Activated T-cell treated with anti-CD3 and anti-CD28 coated beads, Interleukin-2, amount 50 U/mL, for 24 hours (primary cell): ENCODE measurements around the gene NEIL3.
A peak's percentile ranks its signal among the peaks of the same experiment; 100 is the strongest.

ENCODE experiments used
- DNase-seq: peaks from one replicate; pipeline ENCODE4 v3.0.0-alpha.2; 2020
- H3K27ac Mint-ChIP-seq: 2 replicates; pipeline ENCODE4 v1.8.0; 2020; ENCODE audit warnings: mild to moderate bottlenecking, mixed read lengths
- H3K27me3 Mint-ChIP-seq: 2 replicates; pipeline ENCODE4 v1.8.0; 2020; ENCODE audit warnings: mixed read lengths
- H3K36me3 Mint-ChIP-seq: 2 replicates; pipeline ENCODE4 v1.8.0; 2020; ENCODE audit warnings: low read depth, mixed read lengths
- H3K4me1 Mint-ChIP-seq: 2 replicates; pipeline ENCODE4 v1.8.0; 2020; ENCODE audit warnings: low read depth, mixed read lengths
- H3K4me3 Mint-ChIP-seq: 2 replicates; pipeline ENCODE4 v1.8.0; 2020; ENCODE audit warnings: mild to moderate bottlenecking, moderate library complexity, mixed read lengths
- H3K9me3 Mint-ChIP-seq: 2 replicates; pipeline ENCODE4 v1.8.0; 2020; ENCODE audit warnings: mixed read lengths

The NEIL3 gene

GRCh38 chr4:177315767-177316464 is 6.2 kb downstream of the NEIL3 start:
- H3K27me3 Mint-ChIP-seq, result no peaks in the 10 kb centered on the region
- H3K36me3 Mint-ChIP-seq, result no peaks in the 10 kb centered on the region
- peaks cover 47% of the 10 kb centered on the region for H3K4me1 Mint-ChIP-seq
- DNase-seq, result no peak
- no peaks in the 10 kb centered on the region for H3K9me3 Mint-ChIP-seq
- H3K4me3 Mint-ChIP-seq, result peak overlapping the region; percentile 6
- H3K27ac Mint-ChIP-seq, result no peak overlapping the region

GRCh38 chr4:177320721-177321120 is 11.0 kb downstream of the NEIL3 start:
- Mint-ChIP-seq H3K36me3 (peaks cover 19% of the 10 kb centered on the region), H3K27ac (no peak overlapping the region), H3K27me3 (no peaks in the 10 kb centered on the region), H3K4me3 (no peak overlapping the region), H3K4me1 (peaks cover 36% of the 10 kb centered on the region), H3K9me3 (no peaks in the 10 kb centered on the region)
- no peak for DNase-seq

GRCh38 chr4:177321647-177322046 is 12.0 kb downstream of the NEIL3 start:
- no peaks in the 10 kb centered on the region for H3K9me3 Mint-ChIP-seq
- no peak overlapping the region for H3K4me3 Mint-ChIP-seq
- H3K27me3 Mint-ChIP-seq, result no peaks in the 10 kb centered on the region
- H3K36me3 Mint-ChIP-seq, result peaks cover 19% of the 10 kb centered on the region
- no peak for DNase-seq
- H3K4me1 Mint-ChIP-seq, result peaks cover 27% of the 10 kb centered on the region
- H3K27ac Mint-ChIP-seq, result no peak overlapping the region

- H3K4me3 Mint-ChIP-seq, result no peak overlapping the region
- peaks cover 21% of the 10 kb centered on the region for H3K4me1 Mint-ChIP-seq
- H3K9me3 Mint-ChIP-seq, result no peaks in the 10 kb centered on the region
- no peak overlapping the region for H3K27ac Mint-ChIP-seq
- DNase-seq, result no peak
- peaks cover 19% of the 10 kb centered on the region for H3K36me3 Mint-ChIP-seq
- no peaks in the 10 kb centered on the region for H3K27me3 Mint-ChIP-seq
These were observed 12.6 kb downstream of the NEIL3 start for GRCh38 chr4:177322266-177322665.

- Mint-ChIP-seq H3K27ac (no peak overlapping the region), H3K36me3 (peaks cover 19% of the 10 kb centered on the region), H3K27me3 (no peaks in the 10 kb centered on the region), H3K9me3 (no peaks in the 10 kb centered on the region), H3K4me3 (no peak overlapping the region), H3K4me1 (peaks cover 20% of the 10 kb centered on the region)
- DNase-seq, result no peak
These were observed 13.2 kb downstream of the NEIL3 start for GRCh38 chr4:177322881-177323280.

GRCh38 chr4:177323416-177323815 is 13.7 kb downstream of the NEIL3 start:
- Mint-ChIP-seq H3K4me3 (no peak overlapping the region), H3K36me3 (peaks cover 19% of the 10 kb centered on the region), H3K27me3 (no peaks in the 10 kb centered on the region), H3K27ac (no peak overlapping the region), H3K4me1 (peaks cover 20% of the 10 kb centered on the region), H3K9me3 (no peaks in the 10 kb centered on the region)
- no peak for DNase-seq

GRCh38 chr4:177332119-177332518 is 22.4 kb downstream of the NEIL3 start:
- H3K27ac Mint-ChIP-seq, result no peak overlapping the region
- no peak overlapping the region for H3K4me3 Mint-ChIP-seq
- no peaks in the 10 kb centered on the region for H3K27me3 Mint-ChIP-seq
- H3K4me1 Mint-ChIP-seq, result peaks cover 1% of the 10 kb centered on the region
- peaks cover 9% of the 10 kb centered on the region for H3K36me3 Mint-ChIP-seq
- no peak for DNase-seq
- peaks cover 14% of the 10 kb centered on the region for H3K9me3 Mint-ChIP-seq

- no peak for DNase-seq
- H3K36me3 Mint-ChIP-seq, result peaks cover 2% of the 10 kb centered on the region
These were observed 30.1 kb downstream of the NEIL3 start for GRCh38 chr4:177339477-177340374.

GRCh38 chr4:177348348-177348747 is 38.7 kb downstream of the NEIL3 start:
- H3K27me3 Mint-ChIP-seq, result no peaks in the 10 kb centered on the region
- no peak for DNase-seq

More at GRCh38 chr4:177339477-177340374, 30.1 kb downstream of the NEIL3 start:
- Mint-ChIP-seq H3K4me1 (peaks cover 6% of the 10 kb centered on the region), H3K27me3 (no peaks in the 10 kb centered on the region), H3K9me3 (no peaks in the 10 kb centered on the region), H3K27ac (no peak overlapping the region), H3K4me3 (no peak overlapping the region)

GRCh38 chr4:177349191-177349590 is 39.5 kb downstream of the NEIL3 start:
- H3K4me3 Mint-ChIP-seq, result no peak overlapping the region
- H3K27me3 Mint-ChIP-seq, result no peaks in the 10 kb centered on the region
- no peak overlapping the region for H3K27ac Mint-ChIP-seq
- DNase-seq, result no peak
- H3K9me3 Mint-ChIP-seq, result no peaks in the 10 kb centered on the region
- H3K4me1 Mint-ChIP-seq, result no peaks in the 10 kb centered on the region
- H3K36me3 Mint-ChIP-seq, result peaks cover 15% of the 10 kb centered on the region

More at GRCh38 chr4:177348348-177348747, 38.7 kb downstream of the NEIL3 start:
- Mint-ChIP-seq H3K4me1 (no peaks in the 10 kb centered on the region), H3K9me3 (no peaks in the 10 kb centered on the region), H3K36me3 (peaks cover 9% of the 10 kb centered on the region), H3K27ac (no peak overlapping the region), H3K4me3 (no peak overlapping the region)

GRCh38 chr4:177351622-177352244 is 42.1 kb downstream of the NEIL3 start:
- Mint-ChIP-seq H3K9me3 (no peaks in the 10 kb centered on the region), H3K27me3 (no peaks in the 10 kb centered on the region), H3K4me3 (no peak overlapping the region), H3K36me3 (peaks cover 15% of the 10 kb centered on the region), H3K27ac (no peak overlapping the region), H3K4me1 (no peaks in the 10 kb centered on the region)
- no peak for DNase-seq

GRCh38 chr4:177356206-177356605 is 46.5 kb downstream of the NEIL3 start:
- Mint-ChIP-seq H3K36me3 (peaks cover 10% of the 10 kb centered on the region), H3K27me3 (no peaks in the 10 kb centered on the region), H3K4me3 (no peak overlapping the region), H3K4me1 (no peaks in the 10 kb centered on the region), H3K27ac (no peak overlapping the region), H3K9me3 (no peaks in the 10 kb centered on the region)
- no peak for DNase-seq

GRCh38 chr4:177356921-177357320 is 47.2 kb downstream of the NEIL3 start:
- H3K27ac Mint-ChIP-seq, result no peak overlapping the region
- no peak overlapping the region for H3K4me3 Mint-ChIP-seq
- no peak for DNase-seq
- no peaks in the 10 kb centered on the region for H3K27me3 Mint-ChIP-seq
- no peaks in the 10 kb centered on the region for H3K4me1 Mint-ChIP-seq
- no peaks in the 10 kb centered on the region for H3K9me3 Mint-ChIP-seq
- H3K36me3 Mint-ChIP-seq, result peaks cover 10% of the 10 kb centered on the region

GRCh38 chr4:177367336-177367735 is 57.7 kb downstream of the NEIL3 start:
- H3K4me1 Mint-ChIP-seq, result no peaks in the 10 kb centered on the region
- no peaks in the 10 kb centered on the region for H3K9me3 Mint-ChIP-seq
- DNase-seq, result no peak
- no peak overlapping the region for H3K4me3 Mint-ChIP-seq
- H3K27me3 Mint-ChIP-seq, result no peaks in the 10 kb centered on the region
- no peaks in the 10 kb centered on the region for H3K36me3 Mint-ChIP-seq
- H3K27ac Mint-ChIP-seq, result no peak overlapping the region

GRCh38 chr4:177369372-177369771 is 59.7 kb downstream of the NEIL3 start:
- Mint-ChIP-seq H3K4me3 (no peak overlapping the region), H3K27me3 (no peaks in the 10 kb centered on the region), H3K27ac (no peak overlapping the region), H3K36me3 (no peaks in the 10 kb centered on the region), H3K4me1 (no peaks in the 10 kb centered on the region), H3K9me3 (no peaks in the 10 kb centered on the region)
- DNase-seq, result no peak
